AML-193 (cell line): ENCODE measurements around the gene JAK2.
"Not testable (repeated sequence)": the region's sequence is repeated elsewhere in the genome, so short reads cannot be mapped to it uniquely, and the experiment has no call there.

ENCODE experiments used
- DNase-seq, 2 experiments: peaks; one replicate each; lab custom pipeline; 2025; lab: John Stamatoyannopoulos, UW

The JAK2 gene

GRCh38 chr9:4984621-4985385 lies at the start of gene JAK2:
Gene JAK2 (plus strand): TSS chr9:4985272. CDS start chr9:5021988, 36,716 bp downstream.
- DNase-seq: peak; percentile 86 to 94

GRCh38 chr9:4936277-4936676 lies 48.8 kb upstream of the JAK2 start:
- no peak for DNase-seq

- no peak for DNase-seq
Measured at GRCh38 chr9:4936823-4937222, 48.2 kb upstream of the JAK2 start.

- no peak for DNase-seq
Measured at GRCh38 chr9:4937446-4937845, 47.6 kb upstream of the JAK2 start.

GRCh38 chr9:4938496-4938895 lies 46.6 kb upstream of the JAK2 start:
- DNase-seq: no peak

- peak; percentile 95 to 97 for DNase-seq
Measured at GRCh38 chr9:4939118-4939561, 45.9 kb upstream of the JAK2 start.

GRCh38 chr9:4942042-4942691 lies 42.9 kb upstream of the JAK2 start:
- peak; percentile 88 to 91 for DNase-seq

GRCh38 chr9:4943346-4943745 lies 41.7 kb upstream of the JAK2 start:
- no peak for DNase-seq

- DNase-seq: not testable (repeated sequence)
Measured at GRCh38 chr9:4944431-4945211, 40.5 kb upstream of the JAK2 start.

GRCh38 chr9:4946937-4947336 lies 38.1 kb upstream of the JAK2 start:
- DNase-seq: no peak

- DNase-seq: no peak
Measured at GRCh38 chr9:4955836-4956235, 29.2 kb upstream of the JAK2 start.

- no peak for DNase-seq
Measured at GRCh38 chr9:4959031-4959430, 26.0 kb upstream of the JAK2 start.

- DNase-seq: no peak
Measured at GRCh38 chr9:4962085-4962484, 23.0 kb upstream of the JAK2 start.

GRCh38 chr9:4964540-4964939 lies 20.5 kb upstream of the JAK2 start:
- no peak for DNase-seq

GRCh38 chr9:4965174-4965821 lies 19.8 kb upstream of the JAK2 start:
- DNase-seq: no peak

GRCh38 chr9:4967523-4967922 lies 17.5 kb upstream of the JAK2 start:
- DNase-seq: no peak

GRCh38 chr9:4969130-4969529 lies 15.9 kb upstream of the JAK2 start:
- DNase-seq: no peak

- peak in 1 of 2 experiments; percentile 6 for DNase-seq
Measured at GRCh38 chr9:4970970-4971641, 14.0 kb upstream of the JAK2 start.

GRCh38 chr9:4973246-4973645 lies 11.8 kb upstream of the JAK2 start:
- no peak for DNase-seq

GRCh38 chr9:4973902-4974301 lies 11.2 kb upstream of the JAK2 start:
- DNase-seq: no peak

GRCh38 chr9:4979239-4979638 lies 5.8 kb upstream of the JAK2 start:
- DNase-seq: no peak
